ENCODE results near the gene COL6A6. TPM values are rescaled to one million over a fixed set of nuclear protein-coding genes. Genes with fewer than 3 reads are reported as not detected.

Gene COL6A6
- total RNA-seq, 2 donors from 2014 or later, result 0.83 to 4.0 TPM

GRCh38 chr3:130522399-130522798 is 5.4 kb downstream of the COL6A6 start:
- TF ChIP-seq CTCF (IDR thresholded peaks at IDR 0.05), result no peak
- Histone ChIP-seq H3K27me3 (no peaks in the 10 kb centered on the region), H3K27ac (no peak overlapping the region), H3K4me1 (no peaks in the 10 kb centered on the region), H3K9me3 (no peaks in the 10 kb centered on the region), H3K4me3 (no peak overlapping the region), H3K36me3 (no peaks in the 10 kb centered on the region)
- DNase-seq (ENCODE audit: low spot score), result no peak

- no peak overlapping the region for H3K27ac ChIP-seq
Measured at GRCh38 chr3:130527426-130527825, 10.4 kb downstream of the COL6A6 start.

GRCh38 chr3:130528120-130528519 is 11.1 kb downstream of the COL6A6 start:
- H3K36me3 ChIP-seq, result no peaks in the 10 kb centered on the region
- H3K27ac ChIP-seq, result no peak overlapping the region
- DNase-seq (ENCODE audit: low spot score), result no peak
- H3K27me3 ChIP-seq, result no peaks in the 10 kb centered on the region
- H3K9me3 ChIP-seq, result no peaks in the 10 kb centered on the region
- no peaks in the 10 kb centered on the region for H3K4me1 ChIP-seq
- no peak for TF ChIP-seq CTCF (IDR thresholded peaks at IDR 0.05)
- H3K4me3 ChIP-seq, result no peak overlapping the region

More at GRCh38 chr3:130527426-130527825, 10.4 kb downstream of the COL6A6 start:
- H3K4me3 ChIP-seq, result no peak overlapping the region
- H3K9me3 ChIP-seq, result no peaks in the 10 kb centered on the region
- TF ChIP-seq CTCF (IDR thresholded peaks at IDR 0.05), result no peak
- no peaks in the 10 kb centered on the region for H3K27me3 ChIP-seq
- no peak for DNase-seq (ENCODE audit: low spot score)
- no peaks in the 10 kb centered on the region for H3K36me3 ChIP-seq
- H3K4me1 ChIP-seq, result no peaks in the 10 kb centered on the region

DNA sequence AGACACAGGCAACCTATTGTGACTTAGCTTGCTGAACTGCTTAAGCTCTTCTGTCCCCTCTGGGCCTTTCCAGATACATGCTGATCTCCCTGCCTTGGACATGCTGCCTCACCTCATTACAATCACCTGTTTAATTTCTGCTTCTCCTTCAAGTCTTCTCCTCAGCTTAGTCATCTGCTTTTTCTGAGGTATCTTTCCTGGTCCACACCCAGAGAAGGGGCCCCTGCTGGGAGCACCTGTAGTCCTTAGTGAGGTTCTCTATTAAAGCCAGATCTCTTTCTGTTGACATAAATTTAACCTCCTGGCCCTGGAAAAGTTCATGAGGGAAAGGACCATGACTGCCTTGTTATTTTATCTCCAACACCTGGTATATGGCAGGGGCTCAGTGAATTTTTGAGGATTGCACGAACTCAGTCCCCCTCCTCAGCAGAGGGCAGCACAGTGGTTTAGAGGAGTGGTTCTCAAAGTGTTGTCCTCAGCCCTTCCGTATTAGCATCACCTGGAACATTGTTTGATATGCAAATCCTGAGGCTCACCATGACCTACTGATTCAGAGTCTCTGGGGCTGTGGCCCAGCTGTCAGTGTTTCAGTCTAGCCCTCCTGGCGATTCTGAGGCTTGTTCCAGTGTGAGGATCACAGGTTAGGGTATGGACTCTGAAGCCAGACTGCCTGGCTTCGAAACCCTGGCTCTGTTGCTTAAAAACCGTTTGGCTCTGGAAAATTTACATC is 12.7 kb downstream of the COL6A6 start:
- H3K9me3 ChIP-seq, result no peaks in the 10 kb centered on the region
- H3K36me3 ChIP-seq, result no peaks in the 10 kb centered on the region
- no peaks in the 10 kb centered on the region for H3K4me1 ChIP-seq
- H3K27ac ChIP-seq, result no peak overlapping the region
- no peak for TF ChIP-seq CTCF (IDR thresholded peaks at IDR 0.05)
- H3K4me3 ChIP-seq, result no peak overlapping the region
- no peak for DNase-seq (ENCODE audit: low spot score)
- H3K27me3 ChIP-seq, result no peaks in the 10 kb centered on the region

DNA sequence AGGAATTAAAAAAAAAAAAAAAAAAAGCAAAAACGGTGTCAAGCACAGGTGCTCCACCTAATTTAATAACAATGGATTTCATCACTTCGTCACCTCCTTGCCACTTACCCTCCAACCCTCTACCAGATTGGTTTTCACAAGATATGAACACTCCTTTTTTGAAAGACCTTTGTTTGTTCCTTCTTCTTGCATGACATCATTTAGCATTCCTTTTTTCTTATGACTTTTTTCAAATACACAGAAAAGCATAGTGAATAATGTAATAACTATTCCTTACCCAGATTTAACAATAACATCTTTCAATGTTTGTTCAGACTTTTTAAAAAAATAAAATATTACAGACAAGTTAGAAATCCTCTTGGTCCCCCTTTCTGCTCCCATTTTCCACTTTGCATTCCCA is 16.3 kb downstream of the COL6A6 start:
- H3K4me1 ChIP-seq, result peaks cover 0 to 3% of the 10 kb centered on the region in 2 donors
- DNase-seq (ENCODE audit: low spot score), result no peak
- no peaks in the 10 kb centered on the region for H3K36me3 ChIP-seq
- no peak overlapping the region for H3K4me3 ChIP-seq
- no peak overlapping the region for H3K27ac ChIP-seq
- no peak for TF ChIP-seq CTCF (IDR thresholded peaks at IDR 0.05)
- no peaks in the 10 kb centered on the region for H3K9me3 ChIP-seq
- no peaks in the 10 kb centered on the region for H3K27me3 ChIP-seq
